Measurements from ENCODE around the gene WRAP73.

- TF ChIP-seq CTCF (IDR thresholded peaks at IDR 0.05) (no peak), POLR2A (IDR thresholded peaks at IDR 0.05) (no peak)
Measured at GRCh38 chr1:3664700-3665375, 14.9 kb upstream of the WRAP73 start.

Measured in adrenal gland (tissue), 5 donors.